K562 (cell line): Measurements from ENCODE around the gene NXPH4. TPM values are rescaled to one million over a fixed set of nuclear protein-coding genes. Genes with fewer than 3 reads are reported as not detected.

Experiments used
- CTCF ChIP-seq, 3 experiments: IDR thresholded peaks in 2 of 3; conservative IDR thresholded peaks in 1 of 3; 2 replicates each; pipeline ENCODE4 v1.5.1; 2011 to 2012; ENCODE audit warnings: low read length in 3 of 3, mild to moderate bottlenecking in 3 of 3, control low read depth in 2 of 3, improper control_type of control experiment in 1 of 3, inconsistent platforms in 1 of 3, low read depth in 1 of 3, mixed read lengths in 1 of 3, moderate library complexity in 1 of 3; ENCODE audit not compliant: insufficient read depth in 2 of 3
- DLX4 ChIP-seq: fragments of 250-450 bp; sonication (Bioruptor Pico); IDR thresholded peaks from 2 replicates; pipeline ENCODE4 v1.6.1; 2021; ENCODE audit warnings: mild to moderate bottlenecking
- HCFC1 ChIP-seq: IDR thresholded peaks from 2 replicates; pipeline ENCODE4 v1.6.1; 2012; ENCODE audit warnings: low read depth, low read length, improper control_type of control experiment
- NR0B1 ChIP-seq: fragments of 450-650 bp; IDR thresholded peaks from one replicate; pipeline ENCODE4 v1.6.1; 2018; ENCODE audit warnings: mild to moderate bottlenecking, moderate library complexity; ENCODE audit not compliant: partially characterized antibody
- PCBP1 ChIP-seq: fragments of 200-400 bp; formaldehyde crosslinking; IDR thresholded peaks from 2 replicates; pipeline ENCODE4 v1.6.1; 2018; ENCODE audit warnings: mild to moderate bottlenecking, low read depth, low read length; ENCODE audit not compliant: poor library complexity, severe bottlenecking
- POLR2AphosphoS5 ChIP-seq: IDR thresholded peaks from 2 replicates; pipeline ENCODE4 v1.6.1; 2011; ENCODE audit warnings: mild to moderate bottlenecking, low read depth, low read length, moderate library complexity; ENCODE audit not compliant: control insufficient read depth, insufficient read depth
- REST ChIP-seq, 2 experiments: fragments of 450-650 bp; formaldehyde crosslinking in 1 of 2; IDR thresholded peaks; 2 replicates each; pipeline versions ENCODE4 v1.4.0 to v1.6.1; 2014 to 2020; ENCODE audit warnings: mild to moderate bottlenecking in 2 of 2, borderline replicate concordance in 1 of 2, low read depth in 1 of 2
- TCF7L2 ChIP-seq: fragments of 150-350 bp; IDR thresholded peaks from 2 replicates; pipeline ENCODE4 v1.6.1; 2016; ENCODE audit warnings: low read depth, mild to moderate bottlenecking, low read length, moderate library complexity
- TFAP4 ChIP-seq: sonication (generic); formaldehyde crosslinking; IDR thresholded peaks from 2 replicates; pipeline ENCODE4 v1.8.0; 2022; ENCODE audit warnings: missing genetic modification reagents, mild to moderate bottlenecking, moderate library complexity, borderline replicate concordance
- VEZF1 ChIP-seq: fragments of 200-800 bp; sonication (Bioruptor generic); IDR thresholded peaks from 2 replicates; pipeline ENCODE4 v1.6.1; 2017; ENCODE audit warnings: missing genetic modification characterization, missing compliant biosample characterization
- ZNF175 ChIP-seq: fragments of 200-800 bp; sonication (Bioruptor generic); IDR thresholded peaks from 2 replicates; pipeline ENCODE4 v1.6.1; 2016; ENCODE audit warnings: low read depth, mild to moderate bottlenecking, missing genetic modification characterization, missing compliant biosample characterization
- ZNF583 ChIP-seq: fragments of 250-450 bp; sonication (Bioruptor Pico); IDR thresholded peaks from 2 replicates; pipeline ENCODE4 v1.4.0; 2020
- polyA plus RNA-seq, 8 experiments: library from polyadenylated mRNA; depleted of rRNA in 4 of 8; stranded (reverse) in 5 of 8; unstranded in 3 of 8; fragments of >200 nt; fragmentation: Nextera tagmentation in 2 of 8; fragmentation: Illumina TruSeq in 1 of 8; extraction: Ambion mirVana in 2 of 8; extraction: Trizol in 1 of 8; gene quantifications; 2 replicates each; pipeline versions ENCODE4 v1.2.1 to v1.2.3, GENCODE V29; 2011 to 2014; ENCODE audit warnings: inconsistent platforms in 1 of 8, missing spikeins in 1 of 8
- total RNA-seq, 7 experiments: library from RNA; depleted of rRNA in 6 of 7; stranded (reverse); fragments of >200 nt in 6 of 7; fragmentation: Illumina TruSeq in 2 of 7; extraction: Trizol in 2 of 7; gene quantifications; 2 replicates each; pipeline versions ENCODE4 v1.2.1 to v1.2.3, GENCODE V29; 2011 to 2021; ENCODE audit warnings: low replicate concordance in 1 of 7

The NXPH4 gene
- total and polyA plus RNA-seq, 9 of the 15 experiments (the other 6 are each of a cell fraction or from before 2014, with no cell fraction given) = 0.49 to 2.7 (median 1.1) TPM; not detected in 4

GRCh38 chr12:57173089-57173488, 43.5 kb upstream of the NXPH4 start (continued):
- TF ChIP-seq REST (IDR thresholded peaks at IDR 0.05; ENCODE audit: borderline replicate concordance) (peak; percentile 77), REST (CRISPR knock-in tag; IDR thresholded peaks at IDR 0.05; ENCODE audit: low read depth) (no peak), POLR2AphosphoS5 (no peak), ZNF175 (CRISPR knock-in tag) (no peak), VEZF1 (CRISPR knock-in tag) (peak; percentile 48; the same call in 1 of the 2 replicates), NR0B1 (no peak), HCFC1 (no peak), DLX4 (no peak), TFAP4 (no peak), ZNF583 (CRISPR knock-in tag) (no peak), CTCF (IDR thresholded peaks at IDR 0.05 in 2 of 3, conservative IDR thresholded peaks at IDR 0.05 in 1 of 3; ENCODE audit: insufficient read depth in 2 of 3, low read depth in 1 of 3, low read length in 3 of 3) (peak; percentile 76 to 97 (median 88)), PCBP1 (no peak), TCF7L2 (no peak)
